Suprapubic skin (tissue), 4 donors: ENCODE data around the gene PTPRM. TPM values are rescaled to one million over a fixed set of nuclear protein-coding genes. Genes with fewer than 3 reads are reported as not detected.

ENCODE experiments used
- DNase-seq, 2 donors: peaks; one replicate each; pipeline ENCODE4 v3.0.0-alpha.2; 2019; ENCODE audit warnings: low spot score in 2 of 2
- H3K27ac ChIP-seq: fragments of 200-600 bp; sonication (generic); one replicate; pipeline ENCODE4 v1.5.1; 2019
- H3K27me3 ChIP-seq: fragments of 200-600 bp; sonication (generic); one replicate; pipeline ENCODE4 v1.5.1; 2019
- H3K36me3 ChIP-seq: fragments of 200-600 bp; sonication (generic); one replicate; pipeline ENCODE4 v1.5.1; 2019
- H3K4me1 ChIP-seq: fragments of 200-600 bp; sonication (generic); one replicate; pipeline ENCODE4 v1.5.1; 2019
- H3K4me3 ChIP-seq: fragments of 200-600 bp; sonication (generic); one replicate; pipeline ENCODE4 v1.5.1; 2019; ENCODE audit warnings: mild to moderate bottlenecking
- H3K9me3 ChIP-seq: fragments of 200-600 bp; sonication (generic); one replicate; pipeline ENCODE4 v1.5.1; 2019
- EP300 ChIP-seq: sonication (generic); formaldehyde crosslinking; IDR thresholded peaks from one replicate; pipeline ENCODE4 v1.6.1; 2017; ENCODE audit warnings: antibody characterized with exemption
- POLR2A ChIP-seq, 2 donors: fragments of 450-650 bp; IDR thresholded peaks; one replicate each; pipeline ENCODE4 v1.6.1; 2017; ENCODE audit warnings: antibody characterized with exemption in 2 of 2, mild to moderate bottlenecking in 2 of 2, moderate library complexity in 2 of 2
- POLR2AphosphoS5 ChIP-seq, 3 donors: sonication (generic); formaldehyde crosslinking; IDR thresholded peaks; one replicate each; pipeline ENCODE4 v1.6.1; 2017; ENCODE audit warnings: antibody characterized with exemption in 3 of 3
- WGBS: methylation state at CpG from one replicate; pipeline ENCODE4 v1.1.5; 2018; 5-methylcytosine and 5-hydroxymethylcytosine counted together
- total RNA-seq, 4 donors: library from RNA; depleted of rRNA; stranded (reverse); fragments of >200 nt; gene quantifications; one replicate each; pipeline ENCODE4 v1.1.0, GENCODE V29; 2016
- TF ChIP-seq, protein P1 (sequence below), 2 donors: fragments of 200-600 bp in 1 of 2; fragments of 450-650 bp in 1 of 2; sonication (generic) in 1 of 2; IDR thresholded peaks; one replicate each; pipeline ENCODE4 v1.5.1; 2016 to 2019; ENCODE audit warnings: antibody characterized with exemption in 2 of 2, mild to moderate bottlenecking in 1 of 2, moderate library complexity in 1 of 2

Gene PTPRM
- total RNA-seq, 4 donors from 2014 or later, result 19.8 to 73.7 (median 40.0) TPM

GRCh38 chr18:7600528-7601245 is 33.6 kb downstream of the PTPRM start:
- 92% methylated on average over 13 of the region's 13 CpGs for WGBS
- no peak for DNase-seq
- no peak overlapping the region for H3K4me3 ChIP-seq
- no peak for TF ChIP-seq EP300
- no peak for TF ChIP-seq POLR2A (IDR thresholded peaks at IDR 0.05)
- no peak for TF ChIP-seq POLR2AphosphoS5 (IDR thresholded peaks at IDR 0.05)
- TF ChIP-seq, protein P1, sequence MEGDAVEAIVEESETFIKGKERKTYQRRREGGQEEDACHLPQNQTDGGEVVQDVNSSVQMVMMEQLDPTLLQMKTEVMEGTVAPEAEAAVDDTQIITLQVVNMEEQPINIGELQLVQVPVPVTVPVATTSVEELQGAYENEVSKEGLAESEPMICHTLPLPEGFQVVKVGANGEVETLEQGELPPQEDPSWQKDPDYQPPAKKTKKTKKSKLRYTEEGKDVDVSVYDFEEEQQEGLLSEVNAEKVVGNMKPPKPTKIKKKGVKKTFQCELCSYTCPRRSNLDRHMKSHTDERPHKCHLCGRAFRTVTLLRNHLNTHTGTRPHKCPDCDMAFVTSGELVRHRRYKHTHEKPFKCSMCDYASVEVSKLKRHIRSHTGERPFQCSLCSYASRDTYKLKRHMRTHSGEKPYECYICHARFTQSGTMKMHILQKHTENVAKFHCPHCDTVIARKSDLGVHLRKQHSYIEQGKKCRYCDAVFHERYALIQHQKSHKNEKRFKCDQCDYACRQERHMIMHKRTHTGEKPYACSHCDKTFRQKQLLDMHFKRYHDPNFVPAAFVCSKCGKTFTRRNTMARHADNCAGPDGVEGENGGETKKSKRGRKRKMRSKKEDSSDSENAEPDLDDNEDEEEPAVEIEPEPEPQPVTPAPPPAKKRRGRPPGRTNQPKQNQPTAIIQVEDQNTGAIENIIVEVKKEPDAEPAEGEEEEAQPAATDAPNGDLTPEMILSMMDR (IDR thresholded peaks at IDR 0.05), result no peak
- no peaks in the 10 kb centered on the region for H3K4me1 ChIP-seq
- H3K27ac ChIP-seq, result no peak overlapping the region
- no peaks in the 10 kb centered on the region for H3K9me3 ChIP-seq
- H3K27me3 ChIP-seq, result no peaks in the 10 kb centered on the region
- H3K36me3 ChIP-seq, result no peaks in the 10 kb centered on the region

- TF ChIP-seq, protein P1 (IDR thresholded peaks at IDR 0.05), result no peak
- TF ChIP-seq EP300 (no peak), POLR2AphosphoS5 (IDR thresholded peaks at IDR 0.05) (no peak), POLR2A (IDR thresholded peaks at IDR 0.05) (no peak)
- no peak for DNase-seq
- 85% methylated on average over 6 of the region's 6 CpGs for WGBS
- Histone ChIP-seq H3K9me3 (no peaks in the 10 kb centered on the region), H3K27me3 (no peaks in the 10 kb centered on the region), H3K27ac (no peak overlapping the region), H3K36me3 (no peaks in the 10 kb centered on the region), H3K4me3 (no peak overlapping the region), H3K4me1 (no peaks in the 10 kb centered on the region)
These were observed 34.1 kb downstream of the PTPRM start for GRCh38 chr18:7601246-7601615.

DNA sequence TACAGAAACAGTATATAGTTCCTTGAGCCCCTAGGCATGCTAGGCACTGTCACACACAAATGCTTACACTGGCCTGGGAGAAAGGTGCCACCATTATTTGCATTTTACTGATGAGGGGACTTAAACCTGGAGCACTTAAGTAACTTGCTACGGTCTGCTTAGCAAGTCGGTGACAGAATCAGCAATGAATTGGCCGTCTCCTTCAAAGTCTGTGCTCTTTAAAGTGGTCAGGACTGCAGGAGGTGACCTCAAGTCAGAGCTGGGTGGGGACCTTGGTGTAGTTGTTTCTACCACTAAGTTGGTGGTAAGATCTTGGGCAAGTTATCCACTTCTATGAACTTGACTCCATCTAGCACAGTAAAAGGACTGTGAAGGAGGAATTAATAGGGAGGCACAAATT is 34.8 kb downstream of the PTPRM start:
- TF ChIP-seq POLR2A (IDR thresholded peaks at IDR 0.05) (no peak), EP300 (no peak), POLR2AphosphoS5 (IDR thresholded peaks at IDR 0.05) (no peak)
- TF ChIP-seq, protein P1 (IDR thresholded peaks at IDR 0.05), result no peak
- no peaks in the 10 kb centered on the region for H3K9me3 ChIP-seq
- no peak overlapping the region for H3K27ac ChIP-seq
- no peaks in the 10 kb centered on the region for H3K4me1 ChIP-seq
- H3K4me3 ChIP-seq, result no peak overlapping the region
- WGBS, result 96% methylated on average over 3 of the region's 3 CpGs
- no peaks in the 10 kb centered on the region for H3K36me3 ChIP-seq
- no peaks in the 10 kb centered on the region for H3K27me3 ChIP-seq
- DNase-seq, result no peak

GRCh38 chr18:7603259-7604000 is 36.3 kb downstream of the PTPRM start:
- Histone ChIP-seq H3K27ac (no peak overlapping the region), H3K27me3 (no peaks in the 10 kb centered on the region), H3K4me1 (no peaks in the 10 kb centered on the region), H3K4me3 (no peak overlapping the region), H3K9me3 (no peaks in the 10 kb centered on the region), H3K36me3 (no peaks in the 10 kb centered on the region)
- WGBS, result 81% methylated on average over 4 of the region's 4 CpGs
- no peak for DNase-seq
- TF ChIP-seq POLR2AphosphoS5 (IDR thresholded peaks at IDR 0.05) (no peak), EP300 (no peak), POLR2A (IDR thresholded peaks at IDR 0.05) (no peak)
- TF ChIP-seq, protein P1 (IDR thresholded peaks at IDR 0.05), result no peak

DNA sequence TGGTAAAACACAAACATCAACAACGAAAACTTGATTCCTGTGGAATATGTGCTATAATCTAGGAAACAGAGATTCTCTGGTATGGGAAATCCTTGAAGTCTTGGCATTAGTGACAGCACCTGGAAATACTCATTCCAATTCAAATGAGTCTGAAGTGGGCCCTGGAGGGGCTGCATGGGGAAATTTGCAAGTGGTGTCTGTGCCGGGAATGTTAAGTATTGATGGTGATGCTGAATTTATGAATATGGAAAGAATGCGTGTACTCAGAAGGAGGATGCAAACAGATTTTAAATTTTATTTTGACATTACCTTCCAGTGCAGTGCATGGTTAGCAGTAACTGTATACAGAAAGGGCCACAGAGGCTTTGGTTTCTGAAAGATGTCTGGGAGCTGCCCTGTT is 37.2 kb downstream of the PTPRM start:
- H3K4me1 ChIP-seq, result no peaks in the 10 kb centered on the region
- H3K4me3 ChIP-seq, result no peak overlapping the region
- WGBS, result 92% methylated on average over 3 of the region's 3 CpGs
- no peak for DNase-seq
- no peaks in the 10 kb centered on the region for H3K9me3 ChIP-seq
- H3K27me3 ChIP-seq, result no peaks in the 10 kb centered on the region
- H3K27ac ChIP-seq, result no peak overlapping the region
- TF ChIP-seq EP300 (no peak), POLR2AphosphoS5 (IDR thresholded peaks at IDR 0.05) (no peak), POLR2A (IDR thresholded peaks at IDR 0.05) (no peak)
- TF ChIP-seq, protein P1 (IDR thresholded peaks at IDR 0.05), result no peak
- no peaks in the 10 kb centered on the region for H3K36me3 ChIP-seq
